GM23248 (cell line): ENCODE data around the gene SLCO6A1. TPM values are rescaled to one million over a fixed set of nuclear protein-coding genes. Genes with fewer than 3 reads are reported as not detected.

Experiments used
- DNase-seq: peaks from one replicate; pipeline ENCODE4 v3.0.0-alpha.2; 2015
- H2AFZ ChIP-seq: fragments of 200-600 bp; sonication (generic); 2 replicates; pipeline ENCODE4 v1.6.1; 2016; ENCODE audit warnings: antibody characterized with exemption
- H3F3A ChIP-seq: fragments of 200-600 bp; sonication (generic); 2 replicates; pipeline ENCODE4 v1.6.1; 2016; ENCODE audit warnings: mild to moderate bottlenecking, antibody characterized with exemption, mixed run types; ENCODE audit not compliant: insufficient read depth
- H3K27ac ChIP-seq: fragments of 200-600 bp; sonication (generic); 2 replicates; pipeline ENCODE4 v1.5.1; 2016; ENCODE audit warnings: mild to moderate bottlenecking
- H3K27me3 ChIP-seq: fragments of 200-600 bp; sonication (generic); replicated peaks from 2 replicates; pipeline ENCODE4 v1.6.1; 2016; ENCODE audit warnings: mild to moderate bottlenecking; ENCODE audit not compliant: insufficient read depth
- H3K36me3 ChIP-seq: fragments of 200-600 bp; sonication (generic); 2 replicates; pipeline ENCODE4 v1.6.1; 2016; ENCODE audit warnings: low read depth, mild to moderate bottlenecking
- H3K4me1 ChIP-seq: fragments of 200-600 bp; sonication (generic); 2 replicates; pipeline ENCODE4 v1.6.1; 2016; ENCODE audit warnings: mild to moderate bottlenecking; ENCODE audit not compliant: insufficient read depth
- H3K4me2 ChIP-seq: fragments of 200-600 bp; sonication (generic); one replicate; pipeline ENCODE4 v1.6.1; 2016; ENCODE audit warnings: mild to moderate bottlenecking; ENCODE audit not compliant: unreplicated experiment
- H3K4me3 ChIP-seq: fragments of 200-600 bp; sonication (generic); 2 replicates; pipeline ENCODE4 v1.5.1; 2016; ENCODE audit warnings: mild to moderate bottlenecking
- H3K79me2 ChIP-seq: fragments of 200-600 bp; sonication (generic); 2 replicates; pipeline ENCODE4 v1.6.1; 2016; ENCODE audit warnings: mild to moderate bottlenecking; ENCODE audit not compliant: insufficient read depth
- H3K9ac ChIP-seq: fragments of 200-600 bp; sonication (generic); 2 replicates; pipeline ENCODE4 v1.6.1; 2016; ENCODE audit warnings: mild to moderate bottlenecking
- H3K9me2 ChIP-seq: fragments of 200-600 bp; sonication (generic); 2 replicates; pipeline ENCODE4 v1.6.1; 2016; ENCODE audit warnings: mixed run types, mild to moderate bottlenecking, moderate library complexity; ENCODE audit not compliant: insufficient read depth
- H3K9me3 ChIP-seq: fragments of 200-600 bp; sonication (generic); one replicate; pipeline ENCODE4 v1.6.1; 2017; ENCODE audit warnings: low read depth
- H4K20me1 ChIP-seq: fragments of 200-600 bp; sonication (generic); 2 replicates; pipeline ENCODE4 v1.6.0; 2016; ENCODE audit not compliant: insufficient read depth
- EZH2 ChIP-seq: fragments of 200-600 bp; sonication (generic); IDR thresholded peaks from 2 replicates; pipeline ENCODE4 v1.6.1; 2018; ENCODE audit warnings: antibody characterized with exemption, mild to moderate bottlenecking; ENCODE audit not compliant: insufficient read depth, poor library complexity, severe bottlenecking
- EZH2phosphoT487 ChIP-seq: fragments of 200-600 bp; sonication (generic); IDR thresholded peaks from 2 replicates; pipeline ENCODE4 v1.6.1; 2018; ENCODE audit warnings: antibody characterized with exemption, moderate library complexity, mild to moderate bottlenecking, low read depth; ENCODE audit not compliant: insufficient read depth
- WGBS, 2 experiments: methylation state at CpG; one replicate each; pipeline ENCODE4 v1.1.6; 2015 to 2017; ENCODE audit warnings: low lambda C conversion rate in 2 of 2, low coverage in 1 of 2; ENCODE audit errors: missing lambda C conversion rate in 2 of 2; 5-methylcytosine and 5-hydroxymethylcytosine counted together
- in situ Hi-C: fragments of 300-500 bp; cut with MboI; formaldehyde crosslinking; loops from 2 replicates; pipeline ENCODE4 v1.15.0; 2020
- polyA plus RNA-seq: library from polyadenylated mRNA; unstranded; fragments of >200 nt; fragmentation: Nextera tagmentation; extraction: Ambion mirVana; gene quantifications from 2 replicates; pipeline ENCODE4 v1.2.1, GENCODE V29; 2016
- total RNA-seq: library from RNA; depleted of rRNA; stranded (reverse); fragments of >200 nt; shearing (Covaris generic); gene quantifications from 2 replicates; pipeline ENCODE4 v1.2.3, GENCODE V29; 2014

The SLCO6A1 gene
- total and polyA plus RNA-seq, 2 experiments from 2014 or later, result not detected

- TF ChIP-seq EZH2 (no peak), EZH2phosphoT487 (no peak)
- Histone ChIP-seq H3K27ac (no peak overlapping the region), H3F3A (no peaks in the 10 kb centered on the region), H3K9ac (no peak overlapping the region), H3K4me3 (no peak overlapping the region), H3K4me2 (no peak overlapping the region), H3K36me3 (no peaks in the 10 kb centered on the region), H3K27me3 (no peaks in the 10 kb centered on the region), H3K4me1 (no peaks in the 10 kb centered on the region), H3K9me2 (no peaks in the 10 kb centered on the region), H3K79me2 (no peaks in the 10 kb centered on the region), H2AFZ (no peak overlapping the region), H3K9me3 (no peaks in the 10 kb centered on the region), H4K20me1 (no peaks in the 10 kb centered on the region)
- DNase-seq, result no peak
- 47 to 49% methylated on average over 5 of the region's 5 CpGs for WGBS, 2 experiments
- in situ Hi-C loops, result no loop called here
Measured at GRCh38 chr5:102539996-102540728, 41.4 kb upstream of the SLCO6A1 start.

GRCh38 chr5:102539562-102539961 lies 40.8 kb upstream of the SLCO6A1 start:
- Histone ChIP-seq H3K9me3 (no peaks in the 10 kb centered on the region), H3K4me2 (no peak overlapping the region), H3K4me1 (no peaks in the 10 kb centered on the region), H4K20me1 (no peaks in the 10 kb centered on the region), H3F3A (no peaks in the 10 kb centered on the region), H3K27ac (no peak overlapping the region), H3K27me3 (no peaks in the 10 kb centered on the region), H3K36me3 (no peaks in the 10 kb centered on the region), H3K4me3 (no peak overlapping the region), H2AFZ (no peak overlapping the region), H3K9ac (no peak overlapping the region), H3K9me2 (no peaks in the 10 kb centered on the region), H3K79me2 (no peaks in the 10 kb centered on the region)
- TF ChIP-seq EZH2 (no peak), EZH2phosphoT487 (no peak)
- WGBS, 2 experiments, result 38 to 40% methylated on average over 1 of the region's 1 CpG
- no peak for DNase-seq
- in situ Hi-C loops, result no loop called here

GRCh38 chr5:102537011-102537410 lies 38.2 kb upstream of the SLCO6A1 start:
- H3F3A ChIP-seq, result no peaks in the 10 kb centered on the region
- no peak for DNase-seq
- no peaks in the 10 kb centered on the region for H3K9me2 ChIP-seq
- in situ Hi-C loops, result no loop called here
- no peaks in the 10 kb centered on the region for H4K20me1 ChIP-seq
- H3K27ac ChIP-seq, result no peak overlapping the region
- no peak overlapping the region for H2AFZ ChIP-seq
- WGBS, 2 experiments, result 0 to 5% methylated on average over 1 of the region's 1 CpG
- TF ChIP-seq EZH2phosphoT487 (no peak), EZH2 (no peak)
- H3K4me3 ChIP-seq, result no peak overlapping the region
- no peaks in the 10 kb centered on the region for H3K36me3 ChIP-seq
- H3K79me2 ChIP-seq, result no peaks in the 10 kb centered on the region
- no peaks in the 10 kb centered on the region for H3K9me3 ChIP-seq
- no peaks in the 10 kb centered on the region for H3K4me1 ChIP-seq
- no peaks in the 10 kb centered on the region for H3K27me3 ChIP-seq
- H3K9ac ChIP-seq, result no peak overlapping the region
- no peak overlapping the region for H3K4me2 ChIP-seq

GRCh38 chr5:102536323-102536928 lies 37.6 kb upstream of the SLCO6A1 start:
- H3K9ac ChIP-seq, result no peak overlapping the region
- H3K27me3 ChIP-seq, result no peaks in the 10 kb centered on the region
- H2AFZ ChIP-seq, result no peak overlapping the region
- TF ChIP-seq EZH2phosphoT487 (no peak), EZH2 (no peak)
- no peak overlapping the region for H3K27ac ChIP-seq
- peak; percentile 67 for DNase-seq
- no peaks in the 10 kb centered on the region for H3K36me3 ChIP-seq
- no peak overlapping the region for H3K4me2 ChIP-seq
- no peaks in the 10 kb centered on the region for H3K9me2 ChIP-seq
- H3K9me3 ChIP-seq, result no peaks in the 10 kb centered on the region
- no peaks in the 10 kb centered on the region for H3F3A ChIP-seq
- no peaks in the 10 kb centered on the region for H3K4me1 ChIP-seq
- in situ Hi-C loops, result no loop called here
- no peaks in the 10 kb centered on the region for H4K20me1 ChIP-seq
- H3K79me2 ChIP-seq, result no peaks in the 10 kb centered on the region
- H3K4me3 ChIP-seq, result no peak overlapping the region

GRCh38 chr5:102532123-102532522 lies 33.3 kb upstream of the SLCO6A1 start:
- Histone ChIP-seq H2AFZ (no peak overlapping the region), H3K27ac (no peak overlapping the region), H3K9me2 (no peaks in the 10 kb centered on the region), H3K79me2 (no peaks in the 10 kb centered on the region), H4K20me1 (no peaks in the 10 kb centered on the region), H3K4me1 (no peaks in the 10 kb centered on the region), H3K36me3 (no peaks in the 10 kb centered on the region), H3K9ac (no peak overlapping the region), H3F3A (no peaks in the 10 kb centered on the region), H3K4me3 (no peak overlapping the region), H3K9me3 (no peaks in the 10 kb centered on the region), H3K4me2 (no peak overlapping the region), H3K27me3 (no peaks in the 10 kb centered on the region)
- peak; percentile 15 for DNase-seq
- TF ChIP-seq EZH2, result no peak
- TF ChIP-seq EZH2phosphoT487, result no peak
- WGBS, 2 experiments, result 12 to 14% methylated on average over 4 of the region's 4 CpGs
- in situ Hi-C loops, result no loop called here
